GM12874 (cell line): ENCODE data around the gene LRP1-AS.

Experiments
- TF ChIP-seq, protein P1 (sequence below): IDR thresholded peaks from 2 replicates; pipeline ENCODE4 v1.5.1; 2011; ENCODE audit warnings: low read depth, mild to moderate bottlenecking, control low read depth, low read length, moderate library complexity; ENCODE audit not compliant: insufficient read depth

LRP1-AS gene

DNA sequence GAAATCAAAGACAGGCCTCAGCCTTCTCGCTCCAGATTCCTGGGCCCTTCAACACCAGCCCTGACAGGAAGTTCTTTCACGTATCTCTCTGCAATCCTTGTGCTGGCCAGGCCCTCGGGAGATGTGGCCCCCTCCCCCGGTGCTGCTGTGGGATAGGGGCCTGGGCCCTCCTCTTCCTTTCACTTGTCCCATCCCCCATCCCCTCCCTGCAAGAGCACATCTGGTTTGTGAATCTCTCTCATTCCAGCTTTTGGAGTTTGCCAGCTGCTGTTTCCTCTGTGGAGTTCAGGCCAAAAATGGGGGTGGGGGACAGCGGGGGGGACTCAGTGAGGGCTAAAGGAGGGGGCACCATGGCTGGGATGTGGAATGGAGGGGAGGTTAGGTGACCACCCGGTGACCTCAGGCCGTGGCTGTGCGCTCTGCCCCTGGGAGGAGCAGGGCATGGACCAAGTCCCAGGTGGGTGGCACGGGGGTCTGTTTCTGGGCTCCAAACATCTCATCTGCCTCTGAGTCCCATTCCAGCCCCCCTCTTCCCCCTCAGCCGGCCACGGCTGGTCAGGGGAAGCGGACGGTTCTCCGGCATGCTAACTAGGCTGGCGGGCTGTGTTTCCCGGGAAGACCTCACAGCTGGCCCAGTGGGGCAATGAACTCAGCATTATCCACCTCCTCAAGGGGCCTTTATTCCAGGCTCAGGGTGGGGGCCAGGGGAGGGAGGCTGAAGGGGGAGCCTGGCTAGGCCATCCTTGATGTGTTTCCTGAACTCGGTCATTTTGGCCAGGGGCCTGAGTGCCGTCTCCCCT lies 11.7 kb downstream of the LRP1-AS start:
- TF ChIP-seq, protein P1, sequence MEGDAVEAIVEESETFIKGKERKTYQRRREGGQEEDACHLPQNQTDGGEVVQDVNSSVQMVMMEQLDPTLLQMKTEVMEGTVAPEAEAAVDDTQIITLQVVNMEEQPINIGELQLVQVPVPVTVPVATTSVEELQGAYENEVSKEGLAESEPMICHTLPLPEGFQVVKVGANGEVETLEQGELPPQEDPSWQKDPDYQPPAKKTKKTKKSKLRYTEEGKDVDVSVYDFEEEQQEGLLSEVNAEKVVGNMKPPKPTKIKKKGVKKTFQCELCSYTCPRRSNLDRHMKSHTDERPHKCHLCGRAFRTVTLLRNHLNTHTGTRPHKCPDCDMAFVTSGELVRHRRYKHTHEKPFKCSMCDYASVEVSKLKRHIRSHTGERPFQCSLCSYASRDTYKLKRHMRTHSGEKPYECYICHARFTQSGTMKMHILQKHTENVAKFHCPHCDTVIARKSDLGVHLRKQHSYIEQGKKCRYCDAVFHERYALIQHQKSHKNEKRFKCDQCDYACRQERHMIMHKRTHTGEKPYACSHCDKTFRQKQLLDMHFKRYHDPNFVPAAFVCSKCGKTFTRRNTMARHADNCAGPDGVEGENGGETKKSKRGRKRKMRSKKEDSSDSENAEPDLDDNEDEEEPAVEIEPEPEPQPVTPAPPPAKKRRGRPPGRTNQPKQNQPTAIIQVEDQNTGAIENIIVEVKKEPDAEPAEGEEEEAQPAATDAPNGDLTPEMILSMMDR = no peak

DNA sequence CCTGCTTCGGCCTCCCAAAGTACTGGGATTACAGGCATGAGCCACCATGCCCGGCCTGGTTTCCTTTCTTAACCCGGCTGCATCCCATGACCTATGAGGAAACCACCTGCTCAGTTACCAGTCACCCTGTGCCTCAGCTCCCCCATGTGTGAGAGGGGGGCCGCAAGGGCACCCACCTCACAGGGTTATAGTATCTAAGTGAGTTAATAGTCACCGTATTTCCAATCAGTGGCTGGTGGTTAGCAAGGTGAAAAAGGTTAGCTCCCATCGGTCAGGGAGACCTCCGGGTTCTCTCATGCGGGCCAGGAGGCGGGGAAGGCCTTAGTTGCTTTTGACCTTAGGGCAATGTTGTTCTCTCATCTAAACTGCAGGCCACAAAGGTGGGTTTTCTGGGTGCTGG lies 12.5 kb downstream of the LRP1-AS start:
- TF ChIP-seq, protein P1 = no peak

DNA sequence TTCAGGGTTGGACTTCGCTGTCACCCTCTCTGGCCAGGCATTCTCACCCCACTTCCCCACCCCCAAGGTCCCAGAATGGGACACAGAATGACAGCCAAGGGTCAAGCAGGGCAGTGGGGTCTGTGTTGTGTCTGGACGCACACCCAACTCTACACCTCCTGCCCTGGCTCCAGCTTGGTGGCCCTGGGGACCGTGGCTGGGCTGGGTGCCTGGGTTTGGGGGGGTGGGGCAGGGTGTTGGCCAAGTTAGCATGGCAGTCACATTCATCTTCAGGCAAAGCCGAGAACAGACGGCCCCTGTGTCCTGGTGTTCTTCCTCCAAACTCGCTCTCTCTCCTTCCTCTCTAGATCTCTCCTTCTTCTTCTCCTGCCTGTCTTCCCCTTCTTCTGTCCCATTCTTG lies 13.5 kb downstream of the LRP1-AS start:
- TF ChIP-seq, protein P1 = no peak

DNA sequence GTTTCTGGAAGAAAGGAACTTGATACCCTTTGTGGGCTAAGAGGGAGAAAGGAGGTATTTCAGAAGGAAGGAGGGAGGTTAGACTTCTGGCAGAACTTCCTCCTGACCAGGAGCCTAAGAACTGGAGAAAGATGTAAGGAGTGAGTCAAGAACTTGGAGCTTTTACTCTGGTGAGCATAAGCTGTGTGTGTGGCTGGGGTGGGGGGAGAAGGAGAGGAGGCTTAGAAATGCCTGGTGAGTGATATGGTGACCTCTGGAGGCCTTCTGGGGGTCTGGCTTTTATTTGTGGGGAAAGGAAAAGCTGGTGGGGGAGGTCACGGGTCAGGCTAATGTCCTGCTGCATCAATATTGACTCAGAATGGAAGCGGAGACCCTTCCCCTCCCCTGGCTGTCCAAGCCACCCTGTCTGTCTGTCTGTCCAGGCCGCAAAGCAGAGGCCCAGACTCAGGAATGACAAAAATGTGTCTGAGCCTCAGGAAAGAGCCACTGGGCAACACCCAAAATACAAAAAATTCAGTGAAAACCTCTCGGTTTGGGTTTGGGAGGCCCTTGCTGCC lies 14.3 kb downstream of the LRP1-AS start:
- TF ChIP-seq, protein P1 = no peak

DNA sequence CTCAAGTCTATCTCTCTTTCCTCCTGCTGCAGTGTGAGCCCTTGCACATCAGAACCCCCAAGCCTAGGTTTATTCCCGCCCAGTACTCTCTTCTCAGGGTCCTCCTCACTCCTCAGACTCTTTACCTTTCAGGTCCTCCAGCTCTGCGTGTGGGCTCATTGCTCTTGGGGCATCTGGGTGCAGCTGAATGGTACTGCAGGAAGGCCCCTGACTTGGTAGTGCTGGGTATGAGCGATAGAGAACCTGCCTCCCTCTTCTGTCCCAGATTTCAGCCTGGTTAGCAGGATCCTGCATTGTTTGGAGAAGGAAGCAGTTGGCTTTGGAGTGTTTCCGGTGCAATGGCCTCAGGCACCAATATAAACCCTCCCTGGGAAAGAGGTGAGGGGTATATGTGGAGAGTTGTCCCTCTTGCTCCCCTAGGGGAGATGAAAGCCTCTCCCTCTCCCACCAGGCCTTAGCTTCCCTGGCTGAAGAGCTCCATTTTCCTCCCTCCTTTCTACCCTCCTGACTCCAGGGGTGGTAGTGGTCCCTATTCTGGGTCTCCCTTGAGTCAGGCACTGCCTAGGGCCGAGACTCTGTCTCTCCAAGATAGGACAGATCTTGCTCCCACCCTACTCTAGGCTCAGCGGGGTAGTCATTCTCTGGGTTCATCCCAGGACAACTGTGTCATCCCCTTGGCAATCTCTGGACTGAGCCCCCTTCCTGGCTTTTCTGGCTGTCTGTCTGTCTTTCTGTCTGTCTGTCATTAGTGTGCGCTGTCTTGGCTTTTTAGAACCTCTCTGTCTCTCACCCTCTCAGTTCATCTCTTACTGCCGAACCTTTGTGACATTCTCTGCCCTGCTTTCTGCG lies 15.3 kb downstream of the LRP1-AS start:
- TF ChIP-seq, protein P1 = no peak

DNA sequence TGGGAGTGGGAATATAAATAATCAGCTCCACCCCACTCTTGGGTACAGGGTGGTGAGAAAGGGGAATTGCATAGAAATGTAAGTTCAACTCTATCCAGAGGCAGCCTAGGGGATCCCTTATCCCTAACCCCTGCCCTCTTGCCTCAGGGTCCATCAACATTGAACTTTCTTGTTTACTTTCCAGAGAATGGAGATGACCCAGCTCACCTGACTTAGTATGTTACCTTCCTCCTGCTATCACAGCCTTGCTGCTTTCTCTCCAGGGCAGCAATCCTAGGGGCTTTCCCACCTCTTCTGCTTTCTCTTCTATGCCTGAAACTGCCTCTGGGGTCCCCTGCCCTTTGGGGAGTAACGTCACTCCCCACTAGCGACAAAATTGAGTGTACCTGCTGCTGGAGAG lies 16.5 kb downstream of the LRP1-AS start:
- TF ChIP-seq, protein P1 = no peak

DNA sequence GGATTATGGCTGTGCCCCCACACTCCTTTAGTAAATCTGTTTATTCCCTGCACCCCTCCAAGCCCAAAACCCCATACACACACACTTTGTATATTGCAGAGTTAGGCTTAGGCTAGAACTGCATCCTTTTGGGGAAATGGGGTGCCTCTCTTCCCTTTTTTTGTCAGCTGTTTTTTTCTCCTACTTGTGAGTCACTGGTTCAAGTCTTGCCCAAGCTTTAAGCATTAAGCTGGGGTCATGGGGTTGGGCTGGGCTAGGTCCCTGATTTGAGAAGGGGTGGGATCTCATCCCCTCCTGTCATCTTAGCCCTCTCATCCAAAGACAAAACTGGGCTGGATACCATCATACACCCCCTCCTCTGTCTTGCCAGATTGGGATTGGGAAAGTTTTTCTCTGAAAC lies 17.5 kb downstream of the LRP1-AS start:
- TF ChIP-seq, protein P1 = no peak
